ENCODE data around the gene INO80D. TPM values are rescaled to one million over a fixed set of nuclear protein-coding genes. Genes with fewer than 3 reads are reported as not detected.

The INO80D gene
- total RNA-seq = 2.2 and 3.0 TPM in 2 replicates

GRCh38 chr2:206085742-206086445 lies at the start of gene INO80D:
INO80D (minus strand) TSS chr2:206086174; CDS start chr2:206063016, 23,158 bp downstream.

Other genes with a start within 250 kb of the INO80D start
- gene NDUFS1, start 73.3 kb upstream of the INO80D start, total RNA-seq = 111 and 120 TPM in 2 replicates
- 606 and 608 TPM in 2 replicates for gene EEF1B2, start 73.7 kb upstream of the INO80D start, total RNA-seq
- 2.7 and 3.5 TPM in 2 replicates for gene ZDBF2, start 188.5 kb upstream of the INO80D start, total RNA-seq